AG04450 (cell line): ENCODE results near the gene DEFB126. TPM values are rescaled to one million over a fixed set of nuclear protein-coding genes. Genes with fewer than 3 reads are reported as not detected.

Experiments used
- CTCF ChIA-PET: fragments of 300-600, 350-600 bp; formaldehyde crosslinking; extraction: SDS; loops from one replicate; lab custom pipeline; 2022; ENCODE audit warnings: antibody characterized with exemption, inconsistent platforms; lab: Charles Lee
- POLR2A ChIA-PET: fragments of 350-600 bp; formaldehyde crosslinking; extraction: SDS; loops from one replicate; lab custom pipeline; 2021; ENCODE audit warnings: antibody characterized with exemption, inconsistent platforms; lab: Yijun Ruan, JAX
- DNase-seq: peaks from one replicate; pipeline ENCODE4 v3.0.0-alpha.2; 2011; ENCODE audit warnings: low read depth, low spot score
- H3K27ac ChIP-seq: one replicate; pipeline ENCODE4 v1.5.1; 2012; ENCODE audit warnings: low read depth, low read length, control low read depth
- H3K27me3 ChIP-seq: one replicate; pipeline ENCODE4 v1.6.0; 2012; ENCODE audit warnings: low read length; ENCODE audit not compliant: control insufficient read depth, insufficient read depth
- H3K4me3 ChIP-seq: 2 replicates; pipeline ENCODE4 v1.5.1; 2011; ENCODE audit warnings: mild to moderate bottlenecking, low read depth, low read length, control low read depth
- H3K9me3 ChIP-seq: 2 replicates; pipeline ENCODE4 v1.5.1; 2012; ENCODE audit warnings: low read length; ENCODE audit not compliant: control insufficient read depth, insufficient read depth
- CTCF ChIP-seq: IDR thresholded peaks from 2 replicates; pipeline ENCODE4 v1.5.1; 2011; ENCODE audit warnings: low read depth, low read length, control low read depth, inconsistent platforms
- polyA plus RNA-seq: library from polyadenylated mRNA; depleted of rRNA; stranded (reverse); fragments of >200 nt; gene quantifications from 2 replicates; pipeline ENCODE4 v1.2.3, GENCODE V29; 2011; rRNA removed

Gene DEFB126
- polyA plus RNA-seq, 1 experiment, result not detected

DNA sequence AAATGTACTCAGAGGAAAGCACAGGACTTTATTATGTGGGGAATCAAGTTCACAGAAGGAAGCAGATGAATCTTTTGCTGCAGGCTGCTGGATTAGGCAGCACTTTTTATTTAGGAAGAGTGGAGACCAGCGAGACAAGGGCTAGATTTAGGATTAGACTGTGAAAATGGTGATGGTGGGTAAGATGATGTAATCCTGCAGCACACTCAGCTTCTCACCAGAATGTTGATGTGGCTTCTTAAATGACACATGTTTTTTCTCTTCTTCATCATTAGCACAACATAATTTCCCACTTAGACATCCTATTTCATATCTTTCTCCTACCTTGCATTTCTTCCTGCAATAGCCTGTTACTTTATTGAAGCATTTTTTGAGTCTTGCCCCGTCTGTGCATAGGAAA, 45.3 kb downstream of the DEFB126 start:
- no peak for TF ChIP-seq CTCF
- H3K27ac ChIP-seq, result no peak overlapping the region
- H3K9me3 ChIP-seq, result no peaks in the 10 kb centered on the region
- no peaks in the 10 kb centered on the region for H3K27me3 ChIP-seq
- ChIA-PET POLR2A (no interaction called here), CTCF (no interaction called here)
- DNase-seq, result no peak
- H3K4me3 ChIP-seq, result no peak overlapping the region

DNA sequence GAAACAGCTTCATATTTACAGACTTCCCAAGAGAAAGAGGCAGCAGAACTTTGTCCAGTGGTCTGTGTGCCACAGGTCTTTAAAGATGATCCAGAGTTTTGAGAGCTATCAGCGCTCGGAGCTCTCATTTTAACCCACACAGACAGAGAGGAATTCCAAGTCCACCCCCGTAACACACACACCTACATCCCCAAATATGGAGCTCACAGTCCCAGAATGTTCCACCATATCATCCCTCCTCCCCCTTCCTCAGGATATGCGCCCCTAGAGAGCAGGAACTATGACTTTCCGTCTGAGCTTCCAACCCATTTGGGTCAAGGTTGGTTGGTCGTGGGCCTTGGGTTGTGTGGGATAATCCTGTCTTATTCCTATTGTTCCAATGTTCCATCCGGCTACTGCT, 47.2 kb downstream of the DEFB126 start, which contains the start of gene DEFB128:
DEFB128 (minus strand) TSS at position 101 of the 400 bp plus-strand sequence; CDS start at position 13, 88 bp downstream.
- ChIA-PET CTCF (no interaction called here), POLR2A (interaction anchor here (0.6 kb wide), 1 partner anchor 58 kb away, joined by 3 read pairs; no protein-coding TSS in a partner anchor)
- Histone ChIP-seq H3K4me3 (no peak within 1 kb of the TSS), H3K9me3 (no peaks in the 10 kb centered on the region), H3K27me3 (no peaks in the 10 kb centered on the region), H3K27ac (no peak within 1 kb of the TSS)
- no peak for TF ChIP-seq CTCF
- no peak for DNase-seq

Other genes starting within 250 kb of the DEFB126 start
- not detected in 2 replicates for gene DEFB125, start 54.9 kb upstream of the DEFB126 start, polyA plus RNA-seq
- not detected in 2 replicates for gene DEFB127, start 14.9 kb downstream of the DEFB126 start, polyA plus RNA-seq
- not detected in 2 replicates for gene DEFB128, start 47.1 kb downstream of the DEFB126 start, polyA plus RNA-seq
- not detected in 2 replicates for gene DEFB129, start 84.7 kb downstream of the DEFB126 start, polyA plus RNA-seq
- gene DEFB132, start 115.1 kb downstream of the DEFB126 start, polyA plus RNA-seq, result not detected in 2 replicates
- gene C20orf96, start 148.2 kb downstream of the DEFB126 start, polyA plus RNA-seq, result 12.9 and 13.7 TPM in 2 replicates
- 14.0 and 15.4 TPM in 2 replicates for gene ZCCHC3, start 155.0 kb downstream of the DEFB126 start, polyA plus RNA-seq
- gene SOX12, start 183.0 kb downstream of the DEFB126 start, polyA plus RNA-seq, result 3.8 and 4.6 TPM in 2 replicates
- gene NRSN2, start 204.5 kb downstream of the DEFB126 start, polyA plus RNA-seq, result 35.6 and 43.3 TPM in 2 replicates
- gene TRIB3, start 238.2 kb downstream of the DEFB126 start, polyA plus RNA-seq, result 32.6 and 45.5 TPM in 2 replicates